ENCODE results near the gene SALL1. TPM values are rescaled to one million over a fixed set of nuclear protein-coding genes. Genes with fewer than 3 reads are reported as not detected.

Gene SALL1
- polyA plus RNA-seq, 1 donor (not counting 4 experiments of a cell fraction or from before 2014, with no cell fraction given): not detected

DNA sequence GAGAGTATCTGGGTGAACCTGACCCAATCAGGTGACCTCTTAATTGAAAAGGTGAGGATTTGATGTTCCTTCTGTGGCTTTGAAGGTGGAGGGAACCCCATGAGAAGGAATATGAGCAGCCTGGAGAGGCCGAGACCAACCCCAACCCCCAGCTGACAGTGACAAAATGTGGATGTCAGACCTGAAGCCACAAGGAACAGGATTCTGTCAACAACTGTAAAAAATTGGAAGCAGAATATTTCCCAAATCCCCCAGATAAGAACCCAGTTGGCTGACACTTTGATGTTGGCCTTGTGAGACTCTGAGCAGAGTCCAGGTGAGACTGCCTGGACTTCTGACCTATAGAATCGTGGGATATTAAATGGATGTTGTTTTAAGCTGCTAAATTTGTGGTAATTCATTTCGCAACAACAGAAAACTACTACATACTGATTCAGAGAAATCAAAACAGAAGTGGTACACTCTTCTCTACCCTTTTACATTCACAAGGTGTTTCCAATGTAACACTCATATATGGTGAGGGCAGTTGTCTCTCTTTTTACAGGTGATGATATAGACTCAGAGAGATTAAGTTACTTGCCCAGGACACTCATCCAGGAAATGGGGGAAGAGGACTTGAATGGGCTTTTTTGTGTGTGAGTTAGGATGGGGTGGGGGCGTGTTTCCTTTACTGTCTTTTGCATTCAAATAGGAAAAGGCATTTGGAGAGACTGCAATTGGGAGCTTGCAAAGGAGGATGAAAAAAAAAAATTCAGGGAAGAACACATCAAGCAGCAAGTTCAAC, 29.8 kb upstream of the SALL1 start:
- no peak for FAIRE-seq
- Histone ChIP-seq H3K9me3 (ENCODE audit: control insufficient read depth, low read depth, low read length) (no peaks in the 10 kb centered on the region), H3K27ac (ENCODE audit: control insufficient read depth, insufficient read depth, low read length) (no peak overlapping the region), H3K9ac (ENCODE audit: control insufficient read depth, extremely low read depth, insufficient read depth, low read length) (no peak overlapping the region), H2AFZ (ENCODE audit: control insufficient read depth, low read length) (no peak overlapping the region), H3K4me3 (ENCODE audit: control insufficient read depth in 2 of 3, extremely low read depth in 1 of 3, insufficient read depth in 2 of 3, low read depth in 1 of 3, low read length in 3 of 3) (no peak overlapping the region), H3K27me3 (ENCODE audit: control insufficient read depth, extremely low read depth, insufficient read depth, low read length) (peaks cover 3% of the 10 kb centered on the region), H4K20me1 (ENCODE audit: control insufficient read depth, extremely low read depth, insufficient read depth, low read length) (no peaks in the 10 kb centered on the region), H3K79me2 (ENCODE audit: control insufficient read depth, insufficient read depth, low read length) (no peaks in the 10 kb centered on the region), H3K36me3 (ENCODE audit: control insufficient read depth in 2 of 2, extremely low read depth in 1 of 2, insufficient read depth in 2 of 2, low read length in 2 of 2) (no peaks in the 10 kb centered on the region), H3K9me1 (ENCODE audit: control insufficient read depth, extremely low read depth, insufficient read depth, low read length) (no peaks in the 10 kb centered on the region), H3K4me1 (ENCODE audit: control insufficient read depth, extremely low read depth, insufficient read depth, low read length) (no peaks in the 10 kb centered on the region), H3K4me2 (ENCODE audit: control insufficient read depth, extremely low read depth, insufficient read depth, low read depth, low read length) (no peak overlapping the region)
- no peak for DNase-seq (ENCODE audit: low read depth, low spot score)
- dilution Hi-C loops (cut with MboI; ENCODE audit: extremely low pct_ligation_motif_present, low sequenced_read_pairs): no loop called here
- TF ChIP-seq CTCF (optimal IDR thresholded peaks at IDR 0.05 in 1 of 3, IDR thresholded peaks at IDR 0.05 in 1 of 3, conservative IDR thresholded peaks at IDR 0.05 in 1 of 3; ENCODE audit: extremely low read depth in 1 of 3, insufficient read depth in 2 of 3, low read length in 3 of 3): no peak
- no peak for TF ChIP-seq EZH2 (IDR thresholded peaks at IDR 0.05; ENCODE audit: low read length)

DNA sequence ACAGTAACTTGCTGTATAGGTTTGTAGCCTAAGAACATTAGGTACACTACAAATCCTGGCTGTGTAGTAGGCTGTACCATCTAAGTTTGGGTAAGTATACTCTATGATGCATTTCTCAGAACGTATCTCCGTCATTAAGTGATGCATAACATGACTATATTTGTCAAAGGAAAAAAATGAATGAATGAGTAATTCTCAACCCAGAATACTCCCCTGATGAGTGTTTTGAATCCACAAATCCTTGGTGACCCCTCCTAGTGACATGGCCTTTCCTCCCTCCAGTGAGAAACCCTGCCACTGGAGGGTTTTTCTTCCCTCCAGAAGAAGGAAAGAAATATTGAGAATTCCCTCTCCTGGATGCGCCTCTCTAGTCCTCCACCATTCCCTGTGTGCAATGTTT, 24.0 kb upstream of the SALL1 start:
- Histone ChIP-seq H2AFZ (ENCODE audit: control insufficient read depth, low read length) (no peak overlapping the region), H3K4me1 (ENCODE audit: control insufficient read depth, extremely low read depth, insufficient read depth, low read length) (no peaks in the 10 kb centered on the region), H3K4me3 (ENCODE audit: control insufficient read depth in 2 of 3, extremely low read depth in 1 of 3, insufficient read depth in 2 of 3, low read depth in 1 of 3, low read length in 3 of 3) (no peak overlapping the region), H3K27ac (ENCODE audit: control insufficient read depth, insufficient read depth, low read length) (no peak overlapping the region), H3K27me3 (ENCODE audit: control insufficient read depth, extremely low read depth, insufficient read depth, low read length) (no peaks in the 10 kb centered on the region), H3K4me2 (ENCODE audit: control insufficient read depth, extremely low read depth, insufficient read depth, low read depth, low read length) (no peak overlapping the region), H3K9me1 (ENCODE audit: control insufficient read depth, extremely low read depth, insufficient read depth, low read length) (no peaks in the 10 kb centered on the region), H3K36me3 (ENCODE audit: control insufficient read depth in 2 of 2, extremely low read depth in 1 of 2, insufficient read depth in 2 of 2, low read length in 2 of 2) (no peaks in the 10 kb centered on the region), H3K9me3 (ENCODE audit: control insufficient read depth, low read depth, low read length) (no peaks in the 10 kb centered on the region), H3K79me2 (ENCODE audit: control insufficient read depth, insufficient read depth, low read length) (no peaks in the 10 kb centered on the region), H3K9ac (ENCODE audit: control insufficient read depth, extremely low read depth, insufficient read depth, low read length) (no peak overlapping the region), H4K20me1 (ENCODE audit: control insufficient read depth, extremely low read depth, insufficient read depth, low read length) (no peaks in the 10 kb centered on the region)
- DNase-seq (ENCODE audit: low read depth, low spot score): no peak
- FAIRE-seq: no peak
- dilution Hi-C loops (cut with MboI; ENCODE audit: extremely low pct_ligation_motif_present, low sequenced_read_pairs): no loop called here
- TF ChIP-seq CTCF (optimal IDR thresholded peaks at IDR 0.05 in 1 of 3, IDR thresholded peaks at IDR 0.05 in 1 of 3, conservative IDR thresholded peaks at IDR 0.05 in 1 of 3; ENCODE audit: extremely low read depth in 1 of 3, insufficient read depth in 2 of 3, low read length in 3 of 3): no peak
- TF ChIP-seq EZH2 (IDR thresholded peaks at IDR 0.05; ENCODE audit: low read length): no peak
